NCI-H2029 (cell line): Measurements from ENCODE around the gene PPP2R3B.

Experiments
- DNase-seq: peaks from one replicate; lab custom pipeline; 2025; lab: John Stamatoyannopoulos, UW

Gene PPP2R3B

DNA sequence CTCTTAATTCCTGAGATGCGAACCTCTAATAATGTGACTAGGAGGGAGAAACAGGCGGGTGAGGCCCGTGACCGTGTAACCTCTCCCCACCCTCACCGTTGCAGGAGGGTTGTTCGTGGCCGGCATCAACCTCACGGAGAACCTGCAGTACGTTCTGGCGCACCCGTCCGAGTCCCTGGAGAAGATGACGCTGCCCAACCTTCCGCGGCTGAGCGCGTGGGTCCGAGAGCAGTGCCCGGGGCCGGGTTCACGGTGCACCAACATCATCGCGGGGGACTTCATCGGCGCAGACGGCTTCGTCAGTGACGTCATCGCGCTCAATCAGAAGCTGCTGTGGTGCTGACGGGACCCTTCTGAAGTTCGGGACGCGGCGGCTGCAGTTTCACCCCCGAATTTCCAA is 87.7 kb downstream of the PPP2R3B start:
- no peak for DNase-seq

DNA sequence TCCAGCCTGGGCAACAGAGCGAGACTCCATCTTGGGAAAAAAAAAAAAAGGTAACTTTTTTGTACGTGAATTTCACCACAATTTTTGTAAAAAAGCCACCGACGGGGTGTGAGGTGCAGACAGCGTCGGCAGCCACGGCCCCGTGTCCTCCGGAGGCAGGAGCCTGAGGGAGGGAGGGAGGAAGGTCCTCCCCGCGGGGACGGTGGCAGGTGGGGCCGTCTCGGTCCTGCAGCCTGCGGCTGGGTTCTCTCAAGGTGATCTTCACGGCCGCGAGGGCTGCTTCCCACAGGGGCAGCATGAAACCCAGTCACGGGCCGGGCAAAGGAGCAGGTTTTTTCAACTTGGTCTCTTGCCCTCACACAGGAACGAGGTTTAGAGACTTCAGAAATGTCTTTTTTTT is 91.6 kb downstream of the PPP2R3B start:
- no peak for DNase-seq

DNA sequence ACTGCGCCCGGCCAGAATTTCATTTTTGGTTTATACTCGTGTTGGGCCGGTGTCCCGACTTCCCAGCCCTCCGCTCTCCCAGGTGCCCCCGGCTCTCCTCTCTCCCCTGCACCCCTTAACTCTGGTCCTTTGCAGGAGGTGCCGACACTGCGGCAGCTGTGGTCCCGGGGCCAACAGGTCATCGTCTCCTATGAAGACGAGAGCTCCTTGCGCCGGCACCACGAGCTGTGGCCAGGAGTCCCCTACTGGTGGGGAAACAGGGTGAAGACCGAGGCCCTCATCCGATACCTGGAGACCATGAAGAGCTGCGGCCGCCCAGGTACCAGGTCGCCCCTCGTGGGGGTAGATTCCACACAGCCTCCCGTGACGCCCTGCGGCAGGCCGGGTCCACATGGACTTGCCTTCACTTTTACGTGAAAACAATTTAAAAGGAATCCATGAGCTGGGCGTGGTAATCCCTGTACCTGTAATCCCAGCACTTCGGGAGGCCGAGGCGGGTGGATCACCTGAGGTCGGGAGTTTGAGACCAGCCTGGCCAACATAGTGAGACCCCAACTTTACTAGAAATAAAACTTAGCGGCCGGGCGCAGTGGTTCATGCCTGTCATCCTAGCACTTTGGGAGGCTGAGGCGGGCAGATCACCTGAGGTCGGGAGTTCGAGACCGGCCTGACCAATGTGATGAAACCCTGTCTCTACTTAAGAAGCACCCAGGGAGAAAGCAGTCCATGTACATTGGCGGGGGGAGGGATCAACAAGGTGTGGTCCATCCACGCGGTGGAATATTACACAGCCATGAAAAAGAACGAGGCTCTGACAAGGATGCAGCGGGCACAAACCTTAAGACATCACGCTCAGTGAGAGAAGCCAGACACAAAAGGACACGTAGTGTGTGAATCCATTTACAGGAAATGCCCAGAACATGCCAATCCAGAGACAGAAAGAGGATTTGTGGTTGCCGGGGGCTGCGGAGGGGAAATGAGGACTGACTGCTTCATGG is 93.5 kb downstream of the PPP2R3B start:
- DNase-seq, result no peak

DNA sequence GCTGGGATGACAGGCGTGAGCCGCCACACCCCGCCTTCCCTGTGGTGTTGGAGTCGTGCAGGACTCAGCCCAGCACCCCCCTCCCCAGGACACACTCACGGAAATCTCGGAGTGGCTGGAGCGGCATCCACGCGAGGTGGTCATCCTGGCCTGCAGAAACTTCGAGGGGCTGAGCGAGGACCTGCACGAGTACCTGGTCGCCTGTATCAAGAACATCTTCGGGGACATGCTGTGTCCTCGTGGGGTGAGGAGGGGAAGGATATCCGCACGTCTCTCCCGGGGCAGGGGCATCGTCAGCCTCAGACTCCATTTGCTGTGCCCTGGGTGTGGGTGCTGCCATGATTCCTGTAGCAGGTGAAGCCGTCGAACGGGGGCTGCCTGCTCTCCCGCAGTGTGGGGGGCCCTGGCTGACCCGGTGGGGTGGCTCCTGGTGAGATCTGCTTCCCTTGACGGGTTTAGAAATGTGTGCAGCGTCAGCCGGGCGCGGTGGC is 95.3 kb downstream of the PPP2R3B start:
- no peak for DNase-seq

DNA sequence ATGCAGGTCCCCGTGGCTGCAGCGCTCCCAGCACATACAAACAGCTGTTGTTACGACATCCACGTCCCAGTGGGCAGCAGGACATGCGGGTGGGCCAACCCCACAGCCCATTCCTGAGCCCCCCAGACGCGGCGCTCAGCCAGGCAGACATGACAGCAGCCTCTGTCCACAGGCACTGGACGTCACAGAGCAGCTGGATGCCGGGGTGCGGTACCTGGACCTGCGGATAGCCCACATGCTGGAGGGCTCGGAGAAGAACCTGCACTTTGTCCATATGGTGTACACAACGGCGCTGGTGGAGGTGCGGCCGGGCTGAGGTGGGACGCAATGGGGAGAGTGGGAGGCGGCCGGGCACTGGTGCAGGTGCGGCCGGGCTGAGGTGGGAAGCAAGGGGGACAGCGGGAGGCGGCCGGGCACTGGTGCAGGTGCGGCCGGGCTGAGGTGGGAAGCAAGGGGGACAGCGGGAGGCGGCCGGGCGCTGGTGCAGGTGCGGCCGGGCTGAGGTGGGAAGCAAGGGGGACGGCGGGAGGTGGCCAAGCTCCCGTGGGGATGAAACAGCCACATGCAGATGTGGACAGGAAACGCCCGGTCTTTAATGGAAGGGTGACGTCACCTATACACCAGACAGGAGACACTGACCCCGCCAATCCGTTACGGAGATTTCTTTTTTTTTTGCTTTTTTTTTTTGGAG is 96.1 kb downstream of the PPP2R3B start:
- DNase-seq, result no peak

DNA sequence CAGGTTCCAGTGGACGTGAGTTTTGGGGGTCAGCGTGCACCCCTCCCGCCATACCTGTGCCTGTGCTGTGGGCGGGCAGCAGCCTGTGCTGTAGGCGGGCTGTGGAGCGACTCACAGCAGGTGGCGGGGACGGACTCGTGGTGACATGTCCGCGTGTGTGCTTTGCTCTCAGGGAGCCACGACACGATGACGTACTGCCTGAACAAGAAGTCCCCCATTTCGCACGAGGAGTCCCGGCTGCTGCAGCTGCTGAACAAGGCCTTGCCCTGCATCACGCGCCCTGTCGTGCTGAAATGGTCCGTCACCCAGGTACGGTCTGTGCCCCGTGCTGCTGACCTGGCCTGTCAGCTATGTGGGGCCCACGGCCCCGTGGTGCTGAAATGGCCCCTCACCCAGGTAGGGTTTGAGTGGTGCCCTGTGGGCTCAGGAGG is 98.1 kb downstream of the PPP2R3B start:
- DNase-seq, result no peak

DNA sequence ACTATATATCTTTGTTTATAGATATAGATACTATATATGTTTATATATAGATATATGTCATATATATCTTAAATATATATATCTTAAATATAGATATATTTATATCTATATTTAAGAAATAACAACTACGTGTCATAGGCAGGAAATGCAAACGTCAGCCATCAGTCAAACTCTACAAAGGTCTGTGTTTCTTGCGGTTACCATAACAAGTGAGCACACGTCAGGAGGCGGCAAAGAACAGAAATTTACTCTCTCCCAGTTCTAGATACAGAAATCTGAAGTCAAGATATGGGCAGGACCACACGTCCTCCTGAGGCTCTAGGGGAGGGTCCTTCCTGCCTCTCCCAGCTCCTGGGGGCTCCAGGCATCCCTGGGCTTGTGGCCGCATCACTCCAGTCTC is 99.0 kb downstream of the PPP2R3B start:
- no peak for DNase-seq

DNA sequence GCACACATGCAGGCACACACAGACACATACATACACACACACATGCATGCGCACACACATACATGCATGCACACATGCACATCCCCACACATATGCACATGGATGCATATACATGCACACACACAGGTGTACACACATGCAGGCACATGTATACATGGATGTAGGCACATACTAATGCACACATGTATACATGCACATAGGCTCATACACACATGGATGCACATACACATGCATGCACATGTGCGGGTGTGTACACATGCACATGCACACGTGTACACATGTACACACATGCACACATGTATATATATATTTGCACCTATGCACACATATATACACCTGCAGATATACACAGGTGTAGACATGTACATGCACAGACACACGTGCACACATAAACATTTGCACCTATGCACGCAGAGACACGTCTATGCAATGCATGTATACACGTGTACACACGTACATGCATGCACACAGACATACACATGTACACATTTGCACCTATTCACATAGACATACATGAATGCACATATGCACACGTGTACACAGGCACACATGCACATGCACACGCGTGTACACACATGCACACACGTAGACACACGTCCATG is 101.5 kb downstream of the PPP2R3B start:
- no peak for DNase-seq
